Adrenal gland (tissue), 12 donors: ENCODE measurements around the gene ARHGEF28. TPM values are rescaled to one million over a fixed set of nuclear protein-coding genes. Genes with fewer than 3 reads are reported as not detected.

ENCODE experiments used
- DNase-seq, 7 donors: peaks; one replicate each; pipeline ENCODE4 v3.0.0-alpha.2; 2019 to 2020
- H3K27ac ChIP-seq, 5 donors: fragments of 200-600 bp; sonication (generic) in 4 of 5; 1 replicate in 3 of 5; 2 replicates in 2 of 5; pipeline versions ENCODE4 v1.5.1 to v1.8.0; 2016 to 2020; ENCODE audit warnings: mild to moderate bottlenecking in 1 of 5
- H3K27me3 ChIP-seq: fragments of 200-600 bp; 2 replicates; pipeline ENCODE4 v1.8.0; 2021
- H3K36me3 ChIP-seq, 2 donors: fragments of 200-600 bp; replicated peaks in 1 of 2; 1 replicate in 1 of 2; 2 replicates in 1 of 2; pipeline versions ENCODE4 v1.5.1 to v1.8.0; 2018 to 2022
- H3K4me1 ChIP-seq, 2 donors: fragments of 200-600 bp; replicated peaks in 1 of 2; 1 replicate in 1 of 2; 2 replicates in 1 of 2; pipeline versions ENCODE4 v1.5.1 to v1.8.0; 2018 to 2021
- H3K4me3 ChIP-seq, 4 donors: fragments of 200-600 bp; sonication (generic) in 3 of 4; one replicate each; pipeline ENCODE4 v1.5.1; 2016 to 2018
- H3K9me3 ChIP-seq, 3 donors: fragments of 200-600 bp; sonication (generic) in 1 of 3; replicated peaks in 1 of 3; 1 replicate in 2 of 3; 2 replicates in 1 of 3; pipeline versions ENCODE4 v1.5.1 to v1.8.0; 2016 to 2021
- POLR2A ChIP-seq, 2 donors: fragments of 450-650 bp; IDR thresholded peaks; one replicate each; pipeline ENCODE4 v1.6.1; 2017; ENCODE audit warnings: antibody characterized with exemption in 2 of 2, mild to moderate bottlenecking in 2 of 2, moderate library complexity in 1 of 2
- WGBS, 4 donors: extraction: QIAGEN DNeasy Blood & Tissue Kit in 2 of 4; methylation state at CpG; one replicate each; pipeline versions ENCODE4 v1.1.5 to v1.1.7; 2013 to 2017; 5-methylcytosine and 5-hydroxymethylcytosine counted together
- intact Hi-C, 2 donors: fragments of 100-400 bp; cut with DNase I; formaldehyde crosslinking; loops; one replicate each; pipeline versions ENCODE4 v1.14.1 to v1.15.0; 2022 to 2023
- polyA plus RNA-seq, 3 donors: library from polyadenylated mRNA; stranded (reverse); fragments of 200-250 nt in 2 of 3; fragments of 350-450 nt in 1 of 3; fragmentation: Illumina TruSeq in 1 of 3; extraction: RNeasy Lipid Tissue Mini Kit (QIAGEN cat#74804) in 1 of 3; gene quantifications; one replicate each; pipeline ENCODE4 v1.2.3, GENCODE V29; 2013 to 2014
- total RNA-seq, 9 donors: library from RNA; depleted of rRNA in 4 of 9; stranded (reverse); fragments of >200 nt in 4 of 9; fragments of 120-200 nt in 1 of 9; fragmentation: NEBNext Ultra II Directional in 1 of 9; extraction: Animal tissue kit (Norgen Biotek cat#: 25700) in 1 of 9; gene quantifications; one replicate each; pipeline versions ENCODE4 v1.1.0 to v1.2.4, GENCODE V29; 2013 to 2023
- TF ChIP-seq, protein P1 (sequence below), 6 experiments: fragments of 450-650 bp in 4 of 6; fragments of 200-600 bp in 2 of 6; sonication (generic) in 1 of 6; IDR thresholded peaks; 1 replicate in 5 of 6; 2 replicates in 1 of 6; pipeline versions ENCODE4 v1.5.1 to v1.8.0; 2016 to 2021; ENCODE audit warnings: antibody characterized with exemption in 6 of 6, mild to moderate bottlenecking in 2 of 6, moderate library complexity in 1 of 6
- donor health status: healthy with polysubstance abuse.
- donor health status: Bipolar disorder and iron deficiency.
- donor health status: DM: yes; HTN: yes; CAD: no.
- donor health status: DM: no; HTN: no; CAD: no.
- donor health status: DM: no; HTN: no; CAD: no.
- donor health status: DM: yes; HTN: yes; CAD: no.

The ARHGEF28 gene
- total and polyA plus RNA-seq, 12 donors: 25.3 to 138 (median 42.4) TPM

DNA sequence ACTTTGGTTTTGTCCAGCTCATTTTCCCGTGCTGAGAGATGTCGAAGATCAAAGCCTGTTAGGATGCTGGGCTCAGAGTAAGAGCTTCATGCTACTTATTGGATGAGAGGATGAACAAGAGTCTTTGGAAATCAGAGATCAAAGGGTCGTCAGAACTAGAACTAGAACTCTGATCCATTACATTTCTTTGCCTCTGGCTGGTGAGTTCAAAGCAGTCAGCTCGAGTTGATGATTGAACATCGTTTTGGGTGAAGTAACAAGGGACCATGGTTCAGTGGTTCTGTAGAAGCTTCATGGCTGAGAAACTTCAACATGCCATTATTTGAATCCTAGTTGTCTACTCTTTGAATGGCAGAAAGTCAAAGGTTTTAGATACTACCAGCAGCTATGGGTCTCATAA is 320.3 kb downstream of the ARHGEF28 start:
- Histone ChIP-seq H3K27ac (no peak overlapping the region), H3K4me3 (no peak overlapping the region), H3K9me3 (no peaks in the 10 kb centered on the region), H3K4me1 (no peaks in the 10 kb centered on the region), H3K36me3 (no peaks in the 10 kb centered on the region), H3K27me3 (no peaks in the 10 kb centered on the region)
- no peak for DNase-seq
- TF ChIP-seq POLR2A (IDR thresholded peaks at IDR 0.05): no peak
- TF ChIP-seq, protein P1, sequence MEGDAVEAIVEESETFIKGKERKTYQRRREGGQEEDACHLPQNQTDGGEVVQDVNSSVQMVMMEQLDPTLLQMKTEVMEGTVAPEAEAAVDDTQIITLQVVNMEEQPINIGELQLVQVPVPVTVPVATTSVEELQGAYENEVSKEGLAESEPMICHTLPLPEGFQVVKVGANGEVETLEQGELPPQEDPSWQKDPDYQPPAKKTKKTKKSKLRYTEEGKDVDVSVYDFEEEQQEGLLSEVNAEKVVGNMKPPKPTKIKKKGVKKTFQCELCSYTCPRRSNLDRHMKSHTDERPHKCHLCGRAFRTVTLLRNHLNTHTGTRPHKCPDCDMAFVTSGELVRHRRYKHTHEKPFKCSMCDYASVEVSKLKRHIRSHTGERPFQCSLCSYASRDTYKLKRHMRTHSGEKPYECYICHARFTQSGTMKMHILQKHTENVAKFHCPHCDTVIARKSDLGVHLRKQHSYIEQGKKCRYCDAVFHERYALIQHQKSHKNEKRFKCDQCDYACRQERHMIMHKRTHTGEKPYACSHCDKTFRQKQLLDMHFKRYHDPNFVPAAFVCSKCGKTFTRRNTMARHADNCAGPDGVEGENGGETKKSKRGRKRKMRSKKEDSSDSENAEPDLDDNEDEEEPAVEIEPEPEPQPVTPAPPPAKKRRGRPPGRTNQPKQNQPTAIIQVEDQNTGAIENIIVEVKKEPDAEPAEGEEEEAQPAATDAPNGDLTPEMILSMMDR (IDR thresholded peaks at IDR 0.05): no peak
- intact Hi-C loops: no loop called here
- WGBS, 4 donors: 67 to 85% (median 74%) methylated on average over 5 of the region's 5 CpGs

DNA sequence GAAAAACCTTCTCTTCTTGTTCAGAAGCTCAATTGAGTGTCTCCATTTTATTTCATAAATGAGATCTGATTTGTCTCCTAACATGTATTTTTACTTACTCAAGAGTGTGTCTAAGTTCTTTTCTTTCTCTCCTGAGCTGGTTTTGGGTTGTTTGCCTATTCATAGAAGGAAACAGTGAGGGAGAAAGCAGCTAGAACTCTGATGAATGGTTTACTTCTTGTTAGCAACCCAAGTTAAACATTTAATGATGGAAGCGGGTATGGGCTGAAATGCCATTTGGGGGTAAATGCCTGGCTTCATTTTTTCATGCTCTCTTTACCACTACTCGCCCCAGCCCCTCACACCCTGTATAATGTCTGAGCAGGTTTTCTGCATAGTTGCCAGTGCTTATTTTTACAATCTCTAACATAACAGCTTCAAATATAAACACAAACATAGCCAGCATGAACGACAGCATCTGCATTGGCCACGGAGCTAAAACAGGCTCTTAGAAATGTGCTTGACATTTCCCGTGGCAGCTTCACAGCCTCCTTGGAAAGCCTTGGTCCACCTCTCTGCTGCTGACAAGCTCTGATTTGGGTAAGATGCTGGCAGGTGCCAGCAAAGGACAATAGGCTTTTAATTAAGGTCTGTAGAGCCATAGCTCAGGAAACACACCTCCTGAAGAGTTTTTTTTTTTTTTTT is 321.1 kb downstream of the ARHGEF28 start:
- TF ChIP-seq POLR2A (IDR thresholded peaks at IDR 0.05): no peak
- TF ChIP-seq, protein P1 (IDR thresholded peaks at IDR 0.05): no peak
- no peak for DNase-seq
- Histone ChIP-seq H3K4me3 (no peak overlapping the region), H3K9me3 (no peaks in the 10 kb centered on the region), H3K4me1 (no peaks in the 10 kb centered on the region), H3K36me3 (no peaks in the 10 kb centered on the region), H3K27me3 (no peaks in the 10 kb centered on the region), H3K27ac (no peak overlapping the region)
- 44 to 66% (median 62%) methylated on average over 5 of the region's 5 CpGs for WGBS, 4 donors
- intact Hi-C loops: no loop called here

DNA sequence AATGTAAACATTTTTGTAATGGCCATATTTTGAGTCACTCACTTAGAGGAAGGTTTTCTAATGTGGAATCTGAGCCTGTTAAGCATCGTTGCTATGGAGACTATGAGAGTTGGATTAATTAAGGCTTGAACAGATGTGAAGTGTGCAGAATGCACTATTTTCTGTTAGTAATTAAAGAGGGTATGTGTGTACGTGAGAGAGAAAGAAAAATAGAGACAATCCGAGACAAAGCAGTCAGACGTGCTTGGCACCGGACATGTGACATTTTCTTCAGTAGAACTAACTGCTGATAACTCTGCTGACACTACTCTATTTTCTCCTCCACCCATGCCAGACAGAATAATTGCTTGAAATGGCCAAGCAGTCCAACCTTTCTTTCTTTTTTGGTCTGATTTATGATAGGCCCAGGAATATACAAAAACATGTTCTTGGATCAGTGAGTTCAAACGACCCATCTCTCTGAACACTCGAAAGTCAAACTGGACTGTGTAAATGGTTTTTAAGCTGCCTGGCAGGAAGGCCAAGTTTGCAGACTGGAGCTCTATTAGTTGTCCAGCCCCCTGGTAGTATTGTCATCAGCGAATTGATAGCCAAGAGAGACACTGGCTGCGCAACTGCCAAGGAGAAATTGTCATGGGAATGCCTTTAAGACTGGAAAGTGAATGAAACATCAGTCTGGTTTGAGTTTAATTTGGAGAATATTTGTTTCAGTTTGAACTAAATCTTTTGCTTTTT is 322.1 kb downstream of the ARHGEF28 start:
- no peak overlapping the region for H3K27ac ChIP-seq
- H3K27me3 ChIP-seq: no peaks in the 10 kb centered on the region
- no peaks in the 10 kb centered on the region for H3K36me3 ChIP-seq
- no peaks in the 10 kb centered on the region for H3K9me3 ChIP-seq
- DNase-seq: no peak
- 65 to 79% (median 72%) methylated on average over 9 of the region's 9 CpGs for WGBS, 4 donors
- intact Hi-C loops: no loop called here
- no peak overlapping the region for H3K4me3 ChIP-seq
- H3K4me1 ChIP-seq: no peaks in the 10 kb centered on the region
- TF ChIP-seq, protein P1 (IDR thresholded peaks at IDR 0.05): no peak
- no peak for TF ChIP-seq POLR2A (IDR thresholded peaks at IDR 0.05)

DNA sequence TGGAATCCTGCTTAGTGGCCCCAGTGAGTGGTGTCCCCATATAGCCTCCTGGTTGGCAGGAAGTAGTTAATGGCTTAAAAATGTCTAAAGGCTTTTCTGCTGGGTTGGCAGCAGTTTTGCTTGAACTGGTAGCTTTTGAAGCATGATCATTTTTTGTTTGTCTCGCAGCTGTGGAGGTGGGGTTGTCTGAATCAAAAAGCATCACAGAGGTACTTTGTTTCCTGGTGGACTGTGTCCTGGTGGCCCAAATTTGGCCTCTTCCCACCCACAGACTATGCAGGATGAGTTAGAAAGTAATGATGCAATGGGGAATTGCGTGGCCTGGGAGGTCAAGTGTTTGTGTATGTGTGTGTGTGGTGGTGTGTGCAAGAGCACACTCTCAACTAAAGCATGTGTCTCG is 322.7 kb downstream of the ARHGEF28 start:
- TF ChIP-seq POLR2A (IDR thresholded peaks at IDR 0.05): no peak
- TF ChIP-seq, protein P1 (IDR thresholded peaks at IDR 0.05): no peak
- H3K4me1 ChIP-seq: no peaks in the 10 kb centered on the region
- H3K9me3 ChIP-seq: no peaks in the 10 kb centered on the region
- DNase-seq: no peak
- H3K27ac ChIP-seq: no peak overlapping the region
- no peaks in the 10 kb centered on the region for H3K27me3 ChIP-seq
- intact Hi-C loops: no loop called here
- no peaks in the 10 kb centered on the region for H3K36me3 ChIP-seq
- H3K4me3 ChIP-seq: no peak overlapping the region
- 44 to 69% (median 59%) methylated on average over 3 of the region's 3 CpGs for WGBS, 4 donors
